HCT116 (cell line): Measurements from ENCODE around the gene NLRP12.

Experiments used
- POLR2A ChIP-seq: IDR thresholded peaks from 2 replicates; pipeline ENCODE4 v1.7.0; 2011; ENCODE audit warnings: borderline replicate concordance; ENCODE audit not compliant: insufficient read depth, insufficient read length; ENCODE audit errors: extremely low read depth
- POLR2AphosphoS5 ChIP-seq: IDR thresholded peaks from 2 replicates; pipeline ENCODE4 v1.6.1; 2011; ENCODE audit warnings: mild to moderate bottlenecking, low read depth, low read length, moderate library complexity
- REST ChIP-seq: IDR thresholded peaks from 2 replicates; pipeline ENCODE4 v1.6.1; 2012; ENCODE audit warnings: low read depth
- SP1 ChIP-seq: IDR thresholded peaks from 2 replicates; pipeline ENCODE4 v1.6.1; 2012; ENCODE audit warnings: low read depth
- ZBTB33 ChIP-seq: IDR thresholded peaks from 2 replicates; pipeline ENCODE4 v1.6.1; 2011; ENCODE audit warnings: mild to moderate bottlenecking, low read length, moderate library complexity; ENCODE audit not compliant: insufficient replicate concordance; ENCODE audit errors: extremely low read depth
- TF ChIP-seq, protein P1 (sequence below), 3 experiments: fragments of 200-600 bp in 1 of 3; sonication (generic) in 1 of 3; IDR thresholded peaks in 2 of 3; conservative IDR thresholded peaks in 1 of 3; 2 replicates each; pipeline ENCODE4 v1.5.1; 2012 to 2017; ENCODE audit warnings: low read depth in 2 of 3, low read length in 2 of 3, antibody characterized with exemption in 1 of 3, borderline replicate concordance in 1 of 3, control low read depth in 1 of 3, mild to moderate bottlenecking in 1 of 3, mixed read lengths in 1 of 3, mixed run types in 1 of 3, moderate library complexity in 1 of 3; ENCODE audit not compliant: insufficient read depth in 1 of 3

GRCh38 chr19:53809518-53810186 lies 14.5 kb downstream of the NLRP12 start:
- TF ChIP-seq POLR2A = no peak
- TF ChIP-seq, protein P1, sequence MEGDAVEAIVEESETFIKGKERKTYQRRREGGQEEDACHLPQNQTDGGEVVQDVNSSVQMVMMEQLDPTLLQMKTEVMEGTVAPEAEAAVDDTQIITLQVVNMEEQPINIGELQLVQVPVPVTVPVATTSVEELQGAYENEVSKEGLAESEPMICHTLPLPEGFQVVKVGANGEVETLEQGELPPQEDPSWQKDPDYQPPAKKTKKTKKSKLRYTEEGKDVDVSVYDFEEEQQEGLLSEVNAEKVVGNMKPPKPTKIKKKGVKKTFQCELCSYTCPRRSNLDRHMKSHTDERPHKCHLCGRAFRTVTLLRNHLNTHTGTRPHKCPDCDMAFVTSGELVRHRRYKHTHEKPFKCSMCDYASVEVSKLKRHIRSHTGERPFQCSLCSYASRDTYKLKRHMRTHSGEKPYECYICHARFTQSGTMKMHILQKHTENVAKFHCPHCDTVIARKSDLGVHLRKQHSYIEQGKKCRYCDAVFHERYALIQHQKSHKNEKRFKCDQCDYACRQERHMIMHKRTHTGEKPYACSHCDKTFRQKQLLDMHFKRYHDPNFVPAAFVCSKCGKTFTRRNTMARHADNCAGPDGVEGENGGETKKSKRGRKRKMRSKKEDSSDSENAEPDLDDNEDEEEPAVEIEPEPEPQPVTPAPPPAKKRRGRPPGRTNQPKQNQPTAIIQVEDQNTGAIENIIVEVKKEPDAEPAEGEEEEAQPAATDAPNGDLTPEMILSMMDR (IDR thresholded peaks at IDR 0.05 in 2 of 3, conservative IDR thresholded peaks at IDR 0.05 in 1 of 3; ENCODE audit: borderline replicate concordance in 1 of 3, insufficient read depth in 1 of 3, low read depth in 2 of 3, low read length in 2 of 3) = peak; percentile 35 to 67 (median 63); a peak in 5 of 6 replicates
- TF ChIP-seq ZBTB33 = no peak
- TF ChIP-seq SP1 = no peak
- no peak for TF ChIP-seq REST
- no peak for TF ChIP-seq POLR2AphosphoS5
